MCF 10A (cell line): ENCODE results near the gene DRAP1. TPM values are rescaled to one million over a fixed set of nuclear protein-coding genes. Genes with fewer than 3 reads are reported as not detected.

Experiments
- BruUV-seq: library from RNA; stranded (reverse); fragments of 400-500 nt; replicated peaks from 2 replicates; lab custom pipeline; 2021; lab: Mats Ljungman, UMichigan
- CTCF ChIA-PET: fragments of 300-600 bp; sonication (Branson Sonifier 250); formaldehyde crosslinking; extraction: SDS; loops from one replicate; lab custom pipeline; 2021; ENCODE audit warnings: antibody characterized with exemption, inconsistent platforms; lab: Yijun Ruan, JAX
- POLR2A ChIA-PET: fragments of 300-600, 350-650 bp; sonication (Branson Sonifier 250); formaldehyde crosslinking; extraction: SDS; loops from one replicate; lab custom pipeline; 2020; ENCODE audit warnings: antibody characterized with exemption, inconsistent platforms; lab: Yijun Ruan, JAX
- DNase-seq: peaks from one replicate; pipeline ENCODE4 v3.0.0-alpha.2; 2018; ENCODE audit not compliant: unreplicated experiment
- H3K27ac Mint-ChIP-seq: one replicate; pipeline ENCODE4 v1.8.0; 2022; ENCODE audit warnings: mild to moderate bottlenecking, low read depth, mixed read lengths; ENCODE audit not compliant: unreplicated experiment
- H3K27me3 Mint-ChIP-seq: one replicate; pipeline ENCODE4 v1.8.0; 2022; ENCODE audit warnings: mixed read lengths; ENCODE audit not compliant: insufficient read depth, unreplicated experiment
- H3K36me3 Mint-ChIP-seq: one replicate; pipeline ENCODE4 v1.8.0; 2022; ENCODE audit warnings: mild to moderate bottlenecking, moderate library complexity, mixed read lengths; ENCODE audit not compliant: insufficient read depth, unreplicated experiment
- H3K4me1 Mint-ChIP-seq: one replicate; pipeline ENCODE4 v1.8.0; 2022; ENCODE audit warnings: mixed read lengths; ENCODE audit not compliant: insufficient read depth, unreplicated experiment
- H3K4me3 Mint-ChIP-seq: one replicate; pipeline ENCODE4 v1.8.0; 2022; ENCODE audit warnings: mild to moderate bottlenecking, moderate library complexity, mixed read lengths; ENCODE audit not compliant: unreplicated experiment
- H3K9me3 Mint-ChIP-seq: one replicate; pipeline ENCODE4 v1.8.0; 2022; ENCODE audit warnings: mixed read lengths; ENCODE audit not compliant: unreplicated experiment
- intact Hi-C: fragments of 100-400 bp; cut with micrococcal nuclease; formaldehyde crosslinking; loops from 2 replicates; pipeline ENCODE4 v1.14.1; 2022
- total RNA-seq: library from RNA; stranded (reverse); gene quantifications from 2 replicates; pipeline ENCODE4 v1.2.3, GENCODE V29; 2022
- TF ChIP-seq, protein P1 (sequence below): fragments of 200-600 bp; IDR thresholded peaks from one replicate; pipeline ENCODE4 v1.8.0; 2022; ENCODE audit warnings: antibody characterized with exemption, mild to moderate bottlenecking; ENCODE audit not compliant: unreplicated experiment

DRAP1 gene
- total RNA-seq, 1 experiment from 2014 or later: 167 TPM

DNA sequence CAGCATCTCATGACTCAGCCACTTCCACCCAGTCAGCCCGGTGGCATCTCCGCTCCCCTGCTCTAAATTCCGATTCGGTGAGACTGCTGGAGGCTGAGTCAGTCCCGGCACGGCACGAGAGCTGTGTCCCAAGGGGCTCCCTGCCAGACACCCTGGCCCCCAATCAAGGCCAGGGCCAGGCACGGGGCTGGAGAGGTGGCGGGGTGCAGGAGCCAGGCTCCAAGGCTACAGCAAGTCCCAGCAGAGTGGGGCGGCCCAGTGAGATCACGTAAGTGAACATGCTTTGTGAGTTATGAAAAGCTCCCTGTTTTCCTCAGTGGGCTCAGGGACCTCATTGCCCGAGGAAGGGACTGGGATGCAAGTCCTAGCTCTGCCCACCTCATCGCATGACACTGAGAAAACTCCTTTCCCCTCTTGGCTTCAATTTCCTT lies 3.4 kb upstream of the DRAP1 start:
- H3K9me3 Mint-ChIP-seq: no peaks in the 10 kb centered on the region
- H3K27me3 Mint-ChIP-seq: no peaks in the 10 kb centered on the region
- H3K4me1 Mint-ChIP-seq: peaks cover 43% of the 10 kb centered on the region
- DNase-seq: peak; percentile 95
- peak overlapping the region; percentile 86 for H3K27ac Mint-ChIP-seq
- CTCF ChIA-PET: interaction anchor here (0.7 to 2.4 kb wide), 5 partner anchors 24 to 56 kb away, joined by 3 to 15 read pairs (median 11); partner anchors contain the start of genes CCDC85B, FIBP and MUS81
- TF ChIP-seq, protein P1, sequence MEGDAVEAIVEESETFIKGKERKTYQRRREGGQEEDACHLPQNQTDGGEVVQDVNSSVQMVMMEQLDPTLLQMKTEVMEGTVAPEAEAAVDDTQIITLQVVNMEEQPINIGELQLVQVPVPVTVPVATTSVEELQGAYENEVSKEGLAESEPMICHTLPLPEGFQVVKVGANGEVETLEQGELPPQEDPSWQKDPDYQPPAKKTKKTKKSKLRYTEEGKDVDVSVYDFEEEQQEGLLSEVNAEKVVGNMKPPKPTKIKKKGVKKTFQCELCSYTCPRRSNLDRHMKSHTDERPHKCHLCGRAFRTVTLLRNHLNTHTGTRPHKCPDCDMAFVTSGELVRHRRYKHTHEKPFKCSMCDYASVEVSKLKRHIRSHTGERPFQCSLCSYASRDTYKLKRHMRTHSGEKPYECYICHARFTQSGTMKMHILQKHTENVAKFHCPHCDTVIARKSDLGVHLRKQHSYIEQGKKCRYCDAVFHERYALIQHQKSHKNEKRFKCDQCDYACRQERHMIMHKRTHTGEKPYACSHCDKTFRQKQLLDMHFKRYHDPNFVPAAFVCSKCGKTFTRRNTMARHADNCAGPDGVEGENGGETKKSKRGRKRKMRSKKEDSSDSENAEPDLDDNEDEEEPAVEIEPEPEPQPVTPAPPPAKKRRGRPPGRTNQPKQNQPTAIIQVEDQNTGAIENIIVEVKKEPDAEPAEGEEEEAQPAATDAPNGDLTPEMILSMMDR: no peak
- no TSS peak for BruUV-seq
- H3K36me3 Mint-ChIP-seq: no peaks in the 10 kb centered on the region
- intact Hi-C loops: loop anchor here (2.0 to 5.0 kb wide), 2 partner anchors 15 to 254 kb away; partner anchors contain the start of genes FOSL1 and RELA
- POLR2A ChIA-PET: interaction anchor here (0.5 to 8.0 kb wide), 18 partner anchors 10 to 419 kb away, joined by 3 to 122 read pairs (median 4); partner anchors contain the start of genes AP5B1, BANF1, CCDC85B and CFL1
- peak overlapping the region; percentile 89 for H3K4me3 Mint-ChIP-seq

DNA sequence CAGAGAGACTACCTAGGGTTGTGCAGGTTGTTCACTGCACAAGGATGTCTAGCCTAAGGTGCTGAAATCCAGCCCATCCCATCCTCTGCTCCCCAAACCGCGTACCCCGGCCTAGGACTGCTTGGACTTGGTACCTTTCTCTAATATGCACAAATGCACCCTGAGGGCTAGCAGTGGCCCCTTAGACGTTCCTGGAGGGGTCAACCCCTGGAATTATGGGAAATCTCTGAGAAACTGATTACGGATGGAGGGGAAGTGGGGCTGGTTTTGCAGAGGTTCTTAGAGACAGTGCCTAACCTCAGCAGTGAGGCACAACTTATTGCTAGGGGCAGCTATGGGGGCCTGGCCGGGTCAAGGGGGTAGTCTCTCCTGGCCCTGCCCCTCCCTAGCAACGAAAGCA lies 2.8 kb upstream of the DRAP1 start:
- H3K4me1 Mint-ChIP-seq: peaks cover 43% of the 10 kb centered on the region
- H3K27ac Mint-ChIP-seq: peak overlapping the region; percentile 86
- H3K27me3 Mint-ChIP-seq: no peaks in the 10 kb centered on the region
- CTCF ChIA-PET: interaction anchor here (0.7 to 2.4 kb wide), 5 partner anchors 25 to 56 kb away, joined by 3 to 15 read pairs (median 11); partner anchors contain the start of genes CCDC85B, FIBP and MUS81
- H3K4me3 Mint-ChIP-seq: peak overlapping the region; percentile 89
- intact Hi-C loops: loop anchor here (5.0 kb wide), 1 partner anchor 254 kb away; the partner anchor contains the start of gene RELA
- no peaks in the 10 kb centered on the region for H3K9me3 Mint-ChIP-seq
- peaks cover under 1% of the 10 kb centered on the region for H3K36me3 Mint-ChIP-seq
- POLR2A ChIA-PET: interaction anchor here (0.5 to 8.0 kb wide), 14 partner anchors 10 to 301 kb away, joined by 3 to 122 read pairs (median 5); partner anchors contain the start of genes BANF1, CCDC85B, CFL1 and EIF1AD
- TF ChIP-seq, protein P1: no peak
- no peak for DNase-seq
- no TSS peak for BruUV-seq

GRCh38 chr11:65917077-65917433 lies 2.2 kb upstream of the DRAP1 start:
- no TSS peak for BruUV-seq
- H3K9me3 Mint-ChIP-seq: no peaks in the 10 kb centered on the region
- H3K27ac Mint-ChIP-seq: peak overlapping the region; percentile 86
- peak overlapping the region; percentile 89 for H3K4me3 Mint-ChIP-seq
- TF ChIP-seq, protein P1: no peak
- H3K4me1 Mint-ChIP-seq: peaks cover 37% of the 10 kb centered on the region
- intact Hi-C loops: loop anchor here (5.0 kb wide), 1 partner anchor 255 kb away; the partner anchor contains the start of gene RELA
- DNase-seq: no peak
- peaks cover 6% of the 10 kb centered on the region for H3K36me3 Mint-ChIP-seq
- ChIA-PET CTCF (interaction anchor here (2.2 kb wide), 1 partner anchor 29 kb away, joined by 11 read pairs; the partner anchor contains the start of gene FIBP), POLR2A (interaction anchor here (1.7 to 8.0 kb wide), 5 partner anchors 16 to 58 kb away, joined by 5 to 122 read pairs (median 14); partner anchors contain the start of genes CCDC85B, CFL1, FIBP and FOSL1)
- no peaks in the 10 kb centered on the region for H3K27me3 Mint-ChIP-seq

GRCh38 chr11:65917434-65918210 lies 1.6 kb upstream of the DRAP1 start:
- DNase-seq: no peak
- peak overlapping the region; percentile 89 for H3K4me3 Mint-ChIP-seq
- CTCF ChIA-PET: interaction anchor here (0.9 to 2.2 kb wide), 4 partner anchors 20 to 30 kb away, joined by 3 to 11 read pairs (median 6); partner anchors contain the start of genes CCDC85B and FIBP
- peaks cover 10% of the 10 kb centered on the region for H3K36me3 Mint-ChIP-seq
- H3K27ac Mint-ChIP-seq: peak overlapping the region; percentile 86
- H3K27me3 Mint-ChIP-seq: no peaks in the 10 kb centered on the region
- H3K4me1 Mint-ChIP-seq: peaks cover 37% of the 10 kb centered on the region
- no peaks in the 10 kb centered on the region for H3K9me3 Mint-ChIP-seq
- TF ChIP-seq, protein P1: no peak
- intact Hi-C loops: loop anchor here (5.0 kb wide), 1 partner anchor 255 kb away; the partner anchor contains the start of gene RELA
- BruUV-seq: no TSS peak
- POLR2A ChIA-PET: interaction anchor here (0.6 to 2.7 kb wide), 13 partner anchors 12 to 863 kb away, joined by 3 to 46 read pairs (median 5); partner anchors contain the start of genes BANF1, CCDC85B, CFL1 and FIBP
